RPMI7951 (cell line): ENCODE results near the gene EEF1A2. TPM values are rescaled to one million over a fixed set of nuclear protein-coding genes. Genes with fewer than 3 reads are reported as not detected.

ENCODE experiments used
- DNase-seq: peaks from one replicate; pipeline ENCODE4 v3.0.0-alpha.2; 2012; ENCODE audit warnings: low read depth
- total RNA-seq: library from RNA; depleted of rRNA; stranded (reverse); fragments of >200 nt; shearing (Covaris generic); gene quantifications from 2 replicates; pipeline ENCODE4 v1.2.3, GENCODE V29; 2014

Gene EEF1A2
- total RNA-seq, 1 experiment from 2014 or later = 14.1 TPM

DNA sequence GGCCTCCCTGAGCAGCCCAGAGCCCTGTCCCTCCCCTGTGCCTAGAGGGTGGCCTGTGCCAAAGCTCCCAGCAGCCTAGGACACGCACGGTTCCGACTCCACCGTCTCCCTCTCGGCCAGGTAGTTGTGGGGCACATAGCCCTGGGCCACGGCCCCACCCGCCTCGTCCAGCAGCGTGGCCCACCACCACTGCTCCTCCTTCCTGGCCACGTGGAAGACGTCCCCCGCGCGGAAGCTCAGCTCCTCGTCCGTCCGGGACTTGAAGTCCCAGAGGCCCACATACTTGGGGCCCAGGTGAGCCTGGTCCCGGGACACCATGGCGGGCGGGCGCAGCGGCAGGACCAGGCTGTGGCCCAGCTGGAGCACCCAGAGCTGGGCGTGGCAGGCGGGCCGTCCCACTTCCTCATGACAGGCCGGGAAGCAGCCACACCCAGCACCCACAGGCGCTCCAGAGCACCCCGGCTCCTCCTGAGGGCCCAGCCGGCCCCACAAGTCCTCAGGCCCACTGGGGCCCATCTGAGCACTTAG lies 38.2 kb upstream of the EEF1A2 start, which contains the start of gene PTK6:
Gene PTK6 (minus strand): TSS at position 380 of the 528 bp plus-strand sequence. CDS start 62 bp downstream, at position 318.
- no peak for DNase-seq

DNA sequence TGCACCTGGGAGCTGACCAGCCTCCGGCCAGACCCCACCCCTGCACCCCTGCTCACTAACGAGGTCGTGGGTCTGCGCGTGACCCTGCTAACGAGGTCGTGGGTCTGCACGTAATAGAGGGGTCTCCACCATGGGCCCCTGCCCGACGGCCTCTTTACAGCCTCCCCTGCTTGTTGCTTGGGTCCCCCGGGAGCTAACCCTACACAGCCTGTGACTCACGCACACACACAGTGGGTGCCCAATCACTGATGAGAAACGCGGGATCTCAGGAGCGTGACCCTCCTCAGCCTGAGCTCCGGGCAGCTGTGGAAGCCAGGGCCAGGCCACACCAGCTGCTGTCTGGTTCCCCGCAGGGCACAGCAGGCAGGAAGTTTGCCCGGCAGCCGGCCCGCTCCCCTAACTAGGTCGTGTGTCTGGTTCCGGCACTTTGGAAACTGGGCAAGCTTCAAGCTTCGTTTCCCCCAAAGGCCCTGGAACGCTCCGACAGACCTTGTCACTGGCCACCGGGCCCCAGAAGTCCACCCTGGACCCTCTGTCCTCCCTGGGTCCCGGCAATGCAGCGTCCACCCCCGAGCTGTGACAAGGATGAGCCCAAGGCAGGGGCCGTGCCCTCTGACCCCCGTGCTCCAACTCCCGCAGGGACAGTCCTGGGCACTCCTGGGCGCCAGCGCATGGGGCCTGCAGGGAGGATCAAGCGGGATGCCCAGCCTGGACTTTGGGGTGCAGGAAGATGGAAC lies 37.5 kb upstream of the EEF1A2 start:
- peak; percentile 96 for DNase-seq

DNA sequence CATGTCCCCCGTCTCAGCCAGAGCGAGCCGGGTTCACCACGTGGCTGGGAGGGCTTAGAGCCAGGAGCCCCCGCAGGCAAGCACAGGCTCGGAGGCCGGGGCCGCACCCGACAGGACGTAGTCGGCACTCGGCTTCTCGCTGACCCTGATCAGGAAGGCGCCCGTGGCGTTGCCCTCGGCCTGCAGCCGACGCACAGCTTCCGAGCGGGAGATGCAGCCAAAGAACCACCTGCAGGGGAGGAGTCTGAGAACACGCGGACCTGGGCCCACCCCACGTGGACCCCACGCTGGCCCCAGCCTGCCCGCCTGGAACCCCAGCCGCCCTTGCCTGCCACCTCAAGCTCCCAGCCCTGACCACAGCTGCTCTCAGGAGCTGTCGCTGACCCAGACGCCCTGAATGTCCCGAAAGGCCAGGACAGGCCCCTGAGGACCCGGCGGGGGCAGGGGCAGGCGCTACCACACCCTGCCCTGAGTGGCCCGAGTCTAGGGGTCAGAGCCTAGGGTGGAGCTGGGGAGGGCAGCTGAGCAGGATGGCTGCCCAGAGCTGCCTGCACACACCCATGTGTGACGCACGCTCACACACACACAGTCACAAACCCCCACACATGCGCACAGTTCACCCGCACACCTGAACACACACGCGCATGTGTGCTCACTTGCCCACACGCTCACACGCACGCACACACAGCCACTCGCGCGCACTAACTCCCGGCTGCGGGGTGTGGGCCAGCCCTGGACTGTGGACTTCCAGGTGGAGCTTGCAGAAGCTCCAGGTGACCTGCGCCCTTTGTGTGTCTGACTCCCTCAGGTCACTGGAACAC lies 36.2 kb upstream of the EEF1A2 start:
- peak; percentile 57 for DNase-seq

DNA sequence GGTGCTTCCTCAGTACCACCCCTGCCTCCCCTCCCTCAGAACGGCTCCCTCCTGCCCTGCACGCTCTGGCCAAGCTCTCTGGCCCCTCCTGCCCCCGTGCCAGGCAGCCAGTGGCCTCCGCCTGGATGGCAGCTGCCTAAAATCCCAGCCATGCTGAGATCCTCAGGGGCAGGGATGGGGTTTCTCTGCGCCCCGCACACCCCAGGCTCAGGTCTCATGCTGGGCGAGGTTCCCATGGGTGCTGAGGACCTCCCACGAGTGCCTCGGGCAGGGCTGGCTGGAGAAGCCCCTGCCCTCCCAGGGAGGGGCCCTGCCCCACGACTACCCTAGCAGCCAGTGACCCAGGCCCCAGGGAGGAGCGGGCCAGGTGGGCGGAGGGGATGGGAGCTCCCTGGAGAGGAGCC lies 35.5 kb upstream of the EEF1A2 start:
- DNase-seq = no peak

DNA sequence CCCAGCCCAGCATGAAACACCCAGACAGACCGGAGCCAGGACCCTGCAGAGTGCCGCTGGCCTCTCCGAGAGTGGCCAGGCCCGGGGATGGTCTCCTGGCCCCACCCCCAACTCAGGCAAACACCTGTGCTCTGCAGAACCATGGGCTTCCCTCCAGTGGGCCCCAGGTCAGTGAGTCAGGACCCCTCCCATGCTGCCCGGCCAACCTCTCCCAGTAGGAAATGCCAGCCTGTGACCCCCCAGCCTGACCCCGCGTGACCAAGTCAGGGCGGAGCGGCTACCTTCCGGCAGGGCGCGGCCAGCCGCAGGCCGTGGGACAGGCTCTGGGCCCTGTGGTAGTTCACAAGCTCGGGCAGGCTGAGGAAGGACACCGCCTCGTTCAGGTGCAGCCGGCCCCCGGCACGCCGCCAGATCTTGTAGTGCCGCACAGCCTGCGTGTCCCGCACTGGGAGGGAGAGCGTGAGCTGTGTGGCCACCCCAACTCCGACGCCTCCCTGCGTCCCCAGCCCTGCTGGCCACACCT lies 35.0 kb upstream of the EEF1A2 start:
- DNase-seq = no peak

DNA sequence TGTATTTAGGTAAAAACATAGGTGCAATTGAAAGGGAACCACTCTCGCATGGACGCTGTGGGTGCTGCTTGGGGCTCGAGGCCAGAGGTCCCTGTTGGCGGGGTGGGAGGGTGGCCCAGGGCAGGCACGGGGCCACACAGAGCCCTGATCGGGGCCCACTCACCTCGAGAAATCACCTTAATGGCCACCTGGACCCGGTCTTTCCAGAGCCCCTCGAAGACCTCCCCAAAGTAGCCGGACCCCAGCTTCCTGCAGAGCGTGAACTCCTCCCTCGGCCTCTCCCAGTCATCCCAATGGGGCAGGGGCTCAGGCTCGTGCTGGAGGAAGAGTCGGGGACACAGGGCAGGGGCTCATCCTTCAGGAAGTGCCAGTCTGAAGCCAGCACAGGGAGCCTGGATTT lies 34.5 kb upstream of the EEF1A2 start:
- no peak for DNase-seq

DNA sequence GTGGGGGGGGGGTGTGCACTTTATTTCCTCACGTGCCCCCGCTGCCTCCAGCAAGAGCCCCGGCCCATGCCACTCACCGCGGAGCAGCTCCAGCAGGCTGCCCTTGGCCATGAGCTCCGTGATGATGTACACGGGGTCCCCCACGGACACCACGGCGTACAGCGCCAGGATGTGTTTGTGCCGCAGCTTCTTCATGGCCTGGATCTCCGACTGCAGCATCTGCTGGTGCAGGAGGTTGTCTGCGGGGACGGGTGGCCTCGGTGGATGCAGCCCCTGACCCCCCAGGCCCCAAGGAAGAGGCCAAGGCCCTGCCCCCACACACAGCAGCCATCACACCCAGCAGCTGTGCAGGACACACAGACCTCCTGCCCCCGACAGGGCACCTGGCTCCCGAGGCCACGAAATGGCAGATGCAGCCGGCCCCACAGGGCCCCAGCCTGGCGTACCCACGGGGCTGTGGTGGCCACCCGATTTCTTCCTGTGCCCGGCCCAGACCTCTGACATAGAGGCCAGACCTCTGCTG lies 33.6 kb upstream of the EEF1A2 start:
- DNase-seq = no peak

DNA sequence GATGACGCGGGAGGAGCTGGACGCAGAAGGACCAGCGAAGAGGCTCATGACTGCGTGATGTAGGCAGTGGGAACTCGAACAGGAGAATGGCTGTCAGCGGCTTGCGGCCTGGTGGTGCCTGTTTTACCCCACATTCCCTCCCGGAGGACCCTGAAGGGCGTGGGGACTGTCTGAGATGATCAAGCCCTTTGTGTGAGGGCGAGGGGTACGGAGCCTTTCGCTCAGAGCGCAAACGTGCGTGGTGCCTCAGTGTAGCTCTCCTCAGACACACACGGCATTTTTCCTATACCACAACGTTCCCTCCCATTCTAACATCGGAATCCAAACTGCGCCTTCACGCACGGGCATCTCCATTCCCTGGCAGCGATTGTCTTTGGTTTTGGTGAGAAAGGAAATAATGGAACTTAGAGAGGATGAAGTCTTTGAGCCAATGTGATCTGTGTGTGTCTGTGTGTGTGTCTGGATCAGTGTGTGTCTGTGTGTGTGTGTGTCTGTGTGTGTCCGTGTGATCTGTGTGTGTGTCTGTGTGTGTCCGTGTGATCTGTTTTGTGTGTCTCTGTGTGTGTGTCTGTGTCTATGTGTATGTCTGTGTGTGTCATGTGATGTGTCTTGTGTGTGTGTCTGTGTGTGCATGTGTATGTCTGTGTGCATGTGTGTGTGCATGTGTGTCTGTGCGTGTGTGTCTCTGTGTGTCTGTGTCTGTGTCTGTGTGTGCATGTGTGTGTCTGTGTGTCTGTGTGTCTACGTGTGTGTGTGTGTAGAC lies 33.0 kb upstream of the EEF1A2 start:
- DNase-seq = no peak

DNA sequence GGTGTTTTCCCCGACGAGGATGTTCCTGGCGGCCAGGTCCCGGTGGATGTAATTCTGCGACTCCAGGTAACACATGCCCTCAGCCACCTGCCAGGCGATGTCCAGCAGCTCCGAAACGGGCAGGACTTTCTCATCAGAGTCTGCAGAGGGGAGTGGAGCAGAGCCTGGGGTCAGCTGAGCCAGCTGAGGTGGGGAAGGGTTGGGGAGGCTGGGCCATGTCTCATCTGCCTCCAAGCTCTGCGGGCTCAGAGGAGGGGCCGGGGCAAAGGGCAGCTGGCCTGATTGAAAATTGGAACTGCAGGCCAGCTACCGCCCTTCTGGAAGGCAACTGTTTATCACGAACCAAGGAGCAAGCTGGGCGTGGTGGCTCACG lies 31.9 kb upstream of the EEF1A2 start:
- DNase-seq = no peak

DNA sequence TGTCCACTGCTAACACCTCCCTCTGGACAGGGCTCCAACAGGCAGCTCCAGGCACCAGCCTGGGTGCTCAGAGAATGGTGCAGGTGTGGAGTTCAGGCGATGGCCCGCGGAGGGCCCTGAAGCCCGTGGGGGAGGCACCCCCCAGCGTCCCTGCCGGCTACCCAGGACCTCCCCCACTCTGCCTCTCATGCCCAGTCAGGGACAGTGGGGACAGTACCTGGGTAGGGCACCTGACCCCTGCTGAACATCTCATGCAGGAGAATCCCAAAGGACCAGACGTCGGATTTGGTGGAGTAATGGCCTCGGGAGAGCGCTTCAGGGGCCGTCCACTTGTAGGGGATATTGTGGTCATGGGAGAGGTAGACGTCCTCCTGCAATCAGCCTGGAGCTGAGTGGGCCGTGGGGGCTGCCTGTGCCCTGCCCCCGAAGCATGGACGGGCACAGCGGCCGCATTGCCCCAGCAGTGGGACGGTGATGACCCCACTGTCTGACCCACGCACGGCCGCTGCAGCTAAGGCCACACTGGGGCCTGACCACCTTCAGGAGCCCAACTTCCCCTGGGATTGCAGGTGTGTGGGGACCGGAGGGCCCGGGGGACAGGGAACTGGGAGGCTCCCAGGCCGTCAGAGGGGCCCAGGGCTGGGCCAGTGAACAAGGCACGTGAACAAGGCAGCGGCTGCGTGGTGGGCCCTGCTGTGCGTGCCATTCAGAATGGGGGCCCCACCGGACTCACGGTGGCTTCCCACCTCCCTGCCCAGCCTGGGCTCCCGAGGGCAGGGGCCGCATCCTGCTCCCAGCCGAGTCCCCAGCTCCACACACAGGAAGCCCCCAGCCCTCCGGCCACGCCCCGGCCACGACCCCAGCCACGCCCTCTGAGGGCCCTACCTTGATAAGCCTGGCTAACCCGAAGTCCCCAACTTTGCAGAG lies 31.2 kb upstream of the EEF1A2 start:
- DNase-seq = no peak

DNA sequence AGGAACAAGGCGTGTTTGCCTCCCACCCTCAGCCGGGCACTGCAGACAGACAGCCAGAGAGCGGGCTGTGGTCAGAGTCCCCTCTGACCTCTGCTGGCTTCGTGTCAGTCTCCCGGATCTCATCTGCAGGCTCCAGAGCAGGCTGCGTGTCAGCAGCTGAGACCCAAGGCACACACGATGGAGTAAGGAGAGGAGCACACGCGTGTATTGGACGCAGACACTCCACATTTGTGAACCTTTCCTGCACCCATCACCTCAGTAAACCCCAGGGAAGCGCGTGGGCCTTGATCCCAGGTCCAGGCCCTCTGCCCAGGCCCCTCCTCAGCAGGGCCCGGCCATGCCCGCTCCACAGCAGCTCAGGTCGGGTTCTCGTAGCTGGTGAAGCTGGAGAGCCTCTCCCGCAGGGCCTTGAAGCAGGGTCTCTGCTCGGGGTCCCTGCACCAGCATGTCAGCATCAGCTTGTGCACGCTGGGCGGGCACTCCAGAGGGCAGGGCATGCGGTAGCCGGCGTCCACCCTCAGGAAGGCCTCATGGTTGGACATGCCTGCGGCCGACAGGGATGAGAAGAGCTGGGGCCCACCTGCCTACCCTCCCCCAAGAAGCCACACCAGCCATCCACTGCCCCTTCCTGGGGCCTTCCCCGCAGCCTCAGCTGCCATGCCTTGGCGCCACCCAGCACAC lies 30.4 kb upstream of the EEF1A2 start:
- DNase-seq = no peak

DNA sequence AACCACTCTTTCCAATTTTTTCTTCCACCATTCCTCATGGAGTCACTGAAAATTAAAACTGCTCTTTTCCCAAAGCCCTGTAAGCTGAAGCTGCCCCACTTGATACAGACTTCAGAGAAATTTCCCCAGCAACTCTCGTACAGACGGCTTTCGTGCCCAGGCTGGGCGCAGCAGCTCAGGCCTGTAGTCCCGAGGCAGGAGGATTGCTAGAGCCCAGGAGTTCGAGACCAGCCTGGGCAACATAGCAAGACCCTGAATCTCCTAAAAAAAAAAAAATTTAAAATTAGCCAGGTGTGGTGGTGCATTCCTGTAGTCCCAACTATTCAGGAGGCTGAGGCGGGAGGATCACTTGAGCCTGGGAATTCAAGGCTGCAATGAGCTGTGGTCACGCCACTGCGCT lies 28.3 kb upstream of the EEF1A2 start:
- DNase-seq = no peak

DNA sequence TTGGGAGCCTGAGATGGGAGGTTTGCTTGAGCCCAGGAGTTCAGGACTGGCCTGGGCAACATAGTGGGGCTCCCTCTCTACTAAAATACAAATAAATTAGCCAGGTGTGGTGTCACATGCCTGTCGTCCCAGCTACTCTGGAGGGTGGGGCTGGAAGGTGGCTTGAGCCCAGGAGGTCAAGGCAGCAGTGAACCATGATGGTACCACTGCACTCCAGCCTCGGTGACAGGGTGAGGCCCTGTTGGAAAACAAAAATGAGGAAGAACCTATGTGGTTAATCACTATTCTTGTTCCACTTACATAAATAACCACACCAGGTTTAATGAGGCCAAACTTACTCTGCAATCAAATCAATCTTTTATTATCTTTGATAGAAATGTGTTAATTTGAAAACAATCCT lies 27.1 kb upstream of the EEF1A2 start:
- no peak for DNase-seq

DNA sequence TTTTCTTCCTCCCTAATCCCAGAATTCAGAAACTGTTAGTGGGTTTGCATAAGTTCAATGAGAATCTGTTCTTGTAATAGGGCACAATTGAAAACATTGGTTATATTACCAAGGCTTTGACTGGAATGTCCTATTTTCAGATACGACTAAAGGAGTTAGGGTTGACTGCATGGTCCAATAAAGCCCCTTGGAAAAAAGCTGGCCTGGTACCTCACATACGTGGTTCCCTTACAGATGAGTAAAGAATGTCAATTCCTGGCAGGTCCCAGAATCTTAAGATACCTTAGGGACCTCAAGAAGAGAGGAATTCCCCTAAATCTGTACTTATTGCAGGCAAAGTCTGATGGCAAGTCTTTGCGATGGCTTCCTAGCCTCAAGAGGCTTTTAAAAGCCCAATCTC lies 26.3 kb upstream of the EEF1A2 start:
- DNase-seq = no peak

DNA sequence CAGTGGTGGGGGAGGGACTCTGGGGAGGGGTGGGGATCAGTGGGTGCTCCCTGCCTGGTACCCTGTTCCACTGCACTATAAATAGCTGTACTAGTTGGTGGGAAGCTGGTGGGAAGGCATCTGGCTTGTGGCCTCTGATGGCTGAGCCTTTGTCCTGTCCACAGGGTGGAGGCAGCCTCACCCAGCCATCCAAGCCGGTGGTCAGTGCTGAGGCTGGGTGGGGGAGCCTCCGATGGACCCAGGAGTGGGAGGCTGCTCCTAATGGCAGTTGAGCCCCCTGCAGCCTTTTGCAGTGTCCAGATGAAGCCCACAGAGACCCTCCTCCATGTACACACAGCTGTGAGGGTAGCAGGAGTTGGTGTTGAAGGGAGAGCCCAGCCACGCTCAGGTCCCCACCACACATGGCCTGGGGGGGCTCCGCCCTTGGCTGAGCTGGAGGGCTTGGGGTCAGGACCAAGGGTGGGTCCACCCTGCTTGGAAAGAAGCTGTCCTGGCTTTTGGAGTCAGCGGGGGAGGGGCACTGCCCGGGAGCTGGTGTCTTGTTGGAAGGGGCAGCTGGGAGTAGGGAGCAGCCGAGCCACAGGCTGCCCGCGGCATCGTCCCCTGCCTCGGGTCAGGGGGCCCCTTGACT lies 24.2 kb upstream of the EEF1A2 start:
- DNase-seq = no peak

DNA sequence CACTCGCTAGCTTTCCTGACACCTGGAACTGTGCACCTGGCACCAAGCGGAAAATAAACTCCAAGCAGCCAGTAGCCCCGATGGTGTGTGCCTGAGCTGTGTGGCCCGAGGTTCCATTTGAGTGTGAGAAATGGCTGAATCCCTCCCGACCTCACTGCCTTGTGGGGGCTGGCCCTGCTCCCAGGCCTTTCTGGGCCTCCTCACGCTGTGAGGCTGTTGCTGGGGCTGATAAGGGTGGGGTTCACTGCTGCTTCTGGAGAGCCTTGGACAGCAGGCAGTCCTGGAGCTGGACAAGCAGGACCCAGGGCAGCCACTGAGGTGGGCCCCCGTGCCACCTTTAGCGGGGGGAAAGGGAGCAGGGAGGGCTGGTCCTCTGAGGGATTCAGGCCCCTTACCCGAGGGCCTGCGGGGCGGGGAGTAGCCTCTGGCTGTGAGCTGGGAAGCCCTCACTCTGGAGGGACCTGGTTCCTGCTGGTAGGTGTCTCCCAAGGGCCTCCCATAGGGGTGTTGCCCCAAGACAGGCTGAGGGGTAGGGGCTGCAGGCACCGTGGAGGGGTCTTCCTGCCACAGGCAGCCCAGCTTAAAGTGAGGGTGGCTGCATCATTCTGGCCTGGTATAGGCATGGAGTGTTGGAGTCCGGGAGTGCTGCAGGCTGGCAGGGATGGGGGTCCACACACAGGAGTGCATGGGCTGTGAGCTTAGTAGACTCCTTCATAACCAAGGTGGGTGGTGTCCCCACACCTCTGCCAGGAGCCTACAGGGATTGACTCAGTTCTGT lies 23.4 kb upstream of the EEF1A2 start:
- DNase-seq = no peak

DNA sequence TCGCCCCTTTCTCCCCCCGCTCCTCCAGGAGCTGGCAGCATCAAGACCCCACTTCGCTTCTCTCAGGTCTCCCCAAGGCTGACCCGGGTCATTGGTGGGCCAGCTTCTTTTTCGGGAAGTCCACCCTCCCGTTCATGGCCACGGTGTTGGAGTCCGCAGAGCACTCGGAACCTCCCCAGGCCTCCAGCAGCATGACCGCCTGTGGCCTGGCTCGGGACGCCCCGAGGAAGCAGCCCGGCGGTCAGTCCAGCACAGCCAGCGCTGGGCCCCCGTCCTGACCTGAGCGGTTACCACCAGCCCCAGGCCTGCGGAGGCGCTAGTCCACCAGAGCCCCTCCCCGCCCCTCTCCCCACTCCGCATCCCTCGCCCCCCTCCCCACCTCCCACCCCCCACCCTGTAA lies 22.7 kb upstream of the EEF1A2 start:
- DNase-seq = no peak

DNA sequence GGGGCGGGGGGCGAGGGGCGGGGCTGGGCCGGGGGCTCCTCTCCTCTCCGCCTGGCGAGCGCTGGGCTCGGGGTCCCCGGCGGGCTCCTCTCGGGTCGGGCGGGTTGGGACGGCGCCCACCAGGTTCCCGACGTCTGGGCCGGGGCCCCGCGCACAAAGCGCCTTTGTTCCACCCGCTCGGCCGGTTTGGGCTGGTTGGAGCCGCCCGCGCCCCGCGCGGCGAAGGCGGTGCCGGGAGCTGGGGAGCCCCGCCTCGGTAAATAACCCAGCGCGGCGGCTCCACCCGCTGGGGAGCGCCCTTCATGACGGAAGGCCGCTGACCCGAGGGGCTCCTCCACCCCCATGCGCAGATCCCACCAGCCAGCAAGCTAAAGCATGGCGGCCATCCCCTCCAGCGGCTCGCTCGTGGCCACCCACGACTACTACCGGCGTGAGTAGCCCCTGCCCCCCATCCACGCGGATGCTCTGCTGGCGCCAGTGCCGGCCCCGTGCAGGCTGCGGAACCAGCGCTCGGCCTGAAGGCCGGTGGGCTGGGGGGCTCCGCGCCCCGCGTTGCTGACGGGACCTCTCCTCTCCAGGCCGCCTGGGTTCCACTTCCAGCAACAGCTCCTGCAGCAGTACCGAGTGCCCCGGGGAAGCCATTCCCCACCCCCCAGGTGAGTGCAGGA lies 22.2 kb upstream of the EEF1A2 start:
- DNase-seq = peak; percentile 71
